Measurements from ENCODE around the gene ACAN.

The ACAN gene

DNA sequence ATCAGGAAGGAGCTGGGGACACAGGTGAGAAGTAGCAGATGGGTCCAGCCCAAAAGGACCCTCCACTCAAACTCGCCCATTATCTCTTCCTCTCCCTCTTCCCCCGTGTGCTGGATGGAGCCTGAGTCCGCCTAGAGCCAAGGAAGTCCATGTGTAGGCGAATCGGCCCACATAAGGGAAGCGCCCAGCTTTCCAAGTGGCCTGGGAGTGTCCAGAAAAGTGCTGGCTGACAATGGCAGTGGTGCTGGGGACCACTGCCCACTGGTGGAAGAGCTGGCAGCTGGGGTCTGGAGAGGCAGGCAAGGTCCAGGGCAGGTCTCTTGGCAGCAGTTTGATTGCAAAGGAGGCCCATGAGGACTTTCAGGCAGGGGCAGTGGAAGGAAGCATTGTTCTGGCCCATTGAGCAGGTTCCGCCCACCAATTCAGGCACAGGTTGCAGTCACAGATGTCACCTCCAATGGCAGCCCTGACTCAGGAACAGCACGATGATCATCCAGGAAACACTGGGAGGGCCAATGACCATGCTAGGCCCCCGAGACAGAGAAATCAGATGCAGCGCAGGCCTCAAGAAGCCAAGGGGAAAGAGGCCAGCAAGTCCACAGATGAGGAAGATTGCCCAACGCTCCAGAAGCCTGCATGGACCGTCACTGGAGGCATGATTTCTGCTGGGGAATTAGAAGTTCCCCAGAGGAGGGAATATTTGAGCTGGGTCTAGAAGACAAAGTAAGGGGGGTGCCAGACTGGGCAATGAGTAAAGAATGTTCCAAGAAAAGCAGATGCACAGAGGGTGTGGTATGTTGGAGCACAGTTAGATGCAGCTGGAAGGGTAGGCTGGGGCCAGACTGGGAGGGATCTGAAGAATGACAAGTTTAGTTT lies 107.0 kb downstream of the ACAN start:
- TF ChIP-seq, protein P1, sequence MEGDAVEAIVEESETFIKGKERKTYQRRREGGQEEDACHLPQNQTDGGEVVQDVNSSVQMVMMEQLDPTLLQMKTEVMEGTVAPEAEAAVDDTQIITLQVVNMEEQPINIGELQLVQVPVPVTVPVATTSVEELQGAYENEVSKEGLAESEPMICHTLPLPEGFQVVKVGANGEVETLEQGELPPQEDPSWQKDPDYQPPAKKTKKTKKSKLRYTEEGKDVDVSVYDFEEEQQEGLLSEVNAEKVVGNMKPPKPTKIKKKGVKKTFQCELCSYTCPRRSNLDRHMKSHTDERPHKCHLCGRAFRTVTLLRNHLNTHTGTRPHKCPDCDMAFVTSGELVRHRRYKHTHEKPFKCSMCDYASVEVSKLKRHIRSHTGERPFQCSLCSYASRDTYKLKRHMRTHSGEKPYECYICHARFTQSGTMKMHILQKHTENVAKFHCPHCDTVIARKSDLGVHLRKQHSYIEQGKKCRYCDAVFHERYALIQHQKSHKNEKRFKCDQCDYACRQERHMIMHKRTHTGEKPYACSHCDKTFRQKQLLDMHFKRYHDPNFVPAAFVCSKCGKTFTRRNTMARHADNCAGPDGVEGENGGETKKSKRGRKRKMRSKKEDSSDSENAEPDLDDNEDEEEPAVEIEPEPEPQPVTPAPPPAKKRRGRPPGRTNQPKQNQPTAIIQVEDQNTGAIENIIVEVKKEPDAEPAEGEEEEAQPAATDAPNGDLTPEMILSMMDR (IDR thresholded peaks at IDR 0.05; ENCODE audit: low read length, missing control alignments) = no peak
- H3K4me3 ChIP-seq (replicated peaks; ENCODE audit: low read depth, low read length) = no peak overlapping the region
- no peak for DNase-seq (ENCODE audit: low read depth)

DNA sequence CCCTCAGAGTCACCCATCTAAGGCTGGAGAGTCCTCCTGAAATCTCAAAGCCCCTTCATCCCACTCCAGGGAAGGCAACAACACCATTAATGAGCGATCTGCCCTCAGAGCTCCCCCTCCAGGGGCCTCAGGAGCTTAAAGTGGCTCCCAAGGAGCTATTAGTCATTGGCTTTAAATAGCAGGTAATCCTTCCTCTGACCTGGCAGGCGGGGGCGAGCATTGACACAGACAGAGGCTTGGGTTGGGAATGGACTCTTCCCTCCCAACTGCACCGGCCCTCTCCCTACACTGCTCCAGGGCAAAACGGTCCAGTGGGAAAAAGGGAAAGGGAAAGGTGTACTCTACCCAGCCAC lies 108.5 kb downstream of the ACAN start:
- no peak for DNase-seq (ENCODE audit: low read depth)
- TF ChIP-seq, protein P1 (IDR thresholded peaks at IDR 0.05; ENCODE audit: low read length, missing control alignments) = no peak
- H3K4me3 ChIP-seq (replicated peaks; ENCODE audit: low read depth, low read length) = peak overlapping the region; percentile 88

DNA sequence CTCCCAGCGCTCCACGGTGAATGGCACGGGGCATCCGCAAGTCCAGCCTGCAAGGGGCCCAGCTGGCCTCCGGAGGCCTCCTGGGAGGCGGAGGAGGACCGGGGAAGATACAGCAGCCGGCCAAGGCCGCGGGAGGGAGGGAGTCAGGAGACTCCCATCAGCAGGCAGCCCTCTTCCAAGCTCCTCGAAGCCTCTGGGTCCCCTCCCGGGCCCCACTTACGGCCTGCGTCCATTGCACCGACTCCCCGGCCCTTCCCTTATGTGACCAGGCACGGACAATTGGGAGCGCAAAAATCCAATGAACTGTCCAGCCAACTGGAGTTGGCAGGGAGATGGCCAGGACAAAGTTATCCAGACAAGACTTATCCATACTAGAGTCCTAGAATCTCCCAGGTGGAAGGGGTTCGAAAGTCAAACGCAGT lies 109.3 kb downstream of the ACAN start:
- DNase-seq (ENCODE audit: low read depth) = peak; percentile 62
- TF ChIP-seq, protein P1 (IDR thresholded peaks at IDR 0.05; ENCODE audit: low read length, missing control alignments) = no peak
- H3K4me3 ChIP-seq (replicated peaks; ENCODE audit: low read depth, low read length) = peak overlapping the region; percentile 88

DNA sequence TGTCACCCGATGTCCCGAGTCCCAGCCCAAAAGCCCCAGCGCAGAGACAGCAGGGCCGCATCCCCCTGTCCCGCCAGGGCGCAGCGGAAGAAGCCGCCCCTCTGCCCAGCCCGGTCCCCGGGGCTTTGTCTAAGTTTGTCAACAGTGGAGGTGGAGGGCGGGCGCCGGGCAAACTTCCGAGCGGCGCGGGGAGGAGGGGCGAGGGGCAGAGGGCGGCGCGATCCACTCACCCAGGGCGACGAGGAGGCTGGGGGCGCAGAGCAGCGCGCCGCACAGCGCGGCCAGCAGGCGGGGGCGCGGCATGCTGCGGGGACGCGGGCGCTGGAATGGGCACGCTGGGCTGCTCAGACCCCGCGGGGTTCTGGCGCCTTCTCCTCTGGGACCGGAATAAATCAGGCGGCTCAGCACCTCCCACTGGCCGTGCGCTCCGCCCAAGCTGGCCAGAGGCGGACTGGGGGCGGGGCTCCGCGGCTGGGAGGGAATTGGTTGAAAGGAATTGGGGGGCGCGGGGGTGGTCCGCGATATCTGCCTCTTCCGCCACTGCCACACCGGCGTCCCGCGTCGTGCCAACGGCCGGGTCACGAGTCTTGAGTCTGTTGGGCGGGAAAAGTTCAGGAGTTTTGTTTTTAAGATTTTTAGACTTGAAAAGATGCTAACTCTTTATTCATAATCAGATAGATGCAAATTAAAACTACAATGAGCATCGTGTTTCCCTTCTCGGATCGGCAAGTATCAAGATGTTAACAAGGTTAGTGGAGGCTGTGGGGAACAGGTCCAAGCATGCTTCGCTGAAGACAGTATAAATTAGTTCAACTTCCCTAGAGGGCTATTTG lies 110.0 kb downstream of the ACAN start, which contains the start of gene MFGE8:
Gene MFGE8, minus strand, starts transcription at position 363 of the 833 bp plus-strand sequence. Its CDS starts 60 bp downstream, at position 303.
- TF ChIP-seq, protein P1 (IDR thresholded peaks at IDR 0.05; ENCODE audit: low read length, missing control alignments) = no peak
- DNase-seq (ENCODE audit: low read depth) = peak; percentile 68
- peak within 1 kb of the TSS; percentile 88 for H3K4me3 ChIP-seq (replicated peaks; ENCODE audit: low read depth, low read length)

DNA sequence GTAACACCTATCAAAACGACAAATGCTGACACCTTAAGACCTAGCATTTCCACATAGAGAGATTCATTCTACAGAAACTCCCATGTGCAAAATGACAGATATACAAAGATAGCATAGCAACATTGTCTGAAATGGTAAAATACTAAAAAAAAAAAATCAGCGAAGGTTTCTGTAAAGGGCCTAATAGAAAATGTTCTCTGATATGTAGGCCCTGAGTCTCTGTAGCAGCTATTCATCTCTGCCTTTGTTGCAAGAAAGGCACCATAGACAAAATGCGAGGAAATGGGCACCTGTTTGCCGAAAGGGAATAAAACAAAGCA lies 110.6 kb downstream of the ACAN start:
- TF ChIP-seq, protein P1 (IDR thresholded peaks at IDR 0.05; ENCODE audit: low read length, missing control alignments) = no peak
- peak overlapping the region; percentile 88 for H3K4me3 ChIP-seq (replicated peaks; ENCODE audit: low read depth, low read length)
- DNase-seq (ENCODE audit: low read depth) = no peak

DNA sequence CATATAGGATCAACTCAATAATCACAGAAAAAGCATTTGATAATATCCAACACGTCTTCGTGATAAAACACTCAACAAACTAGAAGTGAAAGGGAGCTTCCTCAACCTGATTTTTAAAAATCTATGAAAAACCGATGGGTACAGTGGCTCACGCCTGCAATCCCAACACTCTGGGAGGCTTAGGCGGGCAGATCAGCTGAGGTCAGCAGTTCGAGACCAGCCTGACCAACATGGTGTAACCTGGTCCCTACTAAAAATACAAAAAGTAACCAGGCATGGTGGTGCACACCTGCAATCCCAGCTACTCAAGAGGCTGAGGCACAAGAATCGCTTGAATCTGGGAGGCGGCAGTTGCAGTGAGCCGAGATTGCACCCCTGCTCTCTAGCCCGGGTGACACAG lies 112.1 kb downstream of the ACAN start:
- TF ChIP-seq, protein P1 (IDR thresholded peaks at IDR 0.05; ENCODE audit: low read length, missing control alignments) = no peak
- no peak for DNase-seq (ENCODE audit: low read depth)
- no peak overlapping the region for H3K4me3 ChIP-seq (replicated peaks; ENCODE audit: low read depth, low read length)
